Measurements from ENCODE around the gene OR2M5. TPM values are rescaled to one million over a fixed set of nuclear protein-coding genes. Genes with fewer than 3 reads are reported as not detected.

The OR2M5 gene
- total RNA-seq = not detected

- DNase-seq (ENCODE audit: low spot score) = no peak
- ATAC-seq = no peak
These were observed at the start of gene OR2M5 for GRCh38 chr1:248144513-248145198. Gene OR2M5 (plus strand): TSS chr1:248145148. CDS start chr1:248145148, 0 bp downstream.

- no peak for ATAC-seq
- no peak for DNase-seq (ENCODE audit: low spot score)
These were observed 46.4 kb upstream of the OR2M5 start for GRCh38 chr1:248098529-248098928.

- ATAC-seq (no peak), DNase-seq (ENCODE audit: low spot score) (no peak)
These were observed 42.1 kb upstream of the OR2M5 start for GRCh38 chr1:248102847-248103246.

GRCh38 chr1:248111157-248111556, 33.8 kb upstream of the OR2M5 start:
- ATAC-seq (no peak), DNase-seq (ENCODE audit: low spot score) (no peak)

- DNase-seq (ENCODE audit: low spot score) (no peak), ATAC-seq (no peak)
These were observed 30.1 kb upstream of the OR2M5 start for GRCh38 chr1:248114890-248115289.

GRCh38 chr1:248127653-248128052, 17.3 kb upstream of the OR2M5 start:
- DNase-seq (ENCODE audit: low spot score) (no peak), ATAC-seq (no peak)

- no peak for DNase-seq (ENCODE audit: low spot score)
- ATAC-seq = no peak
These were observed 8.1 kb upstream of the OR2M5 start for GRCh38 chr1:248136811-248137210.

- ATAC-seq = no peak
- DNase-seq (ENCODE audit: low spot score) = no peak
These were observed 4.1 kb upstream of the OR2M5 start for GRCh38 chr1:248140846-248141245.

- DNase-seq (ENCODE audit: low spot score) (no peak), ATAC-seq (no peak)
These were observed 1.6 kb upstream of the OR2M5 start for GRCh38 chr1:248143311-248143710.

GRCh38 chr1:248152056-248152827, 7.3 kb downstream of the OR2M5 start:
- DNase-seq (ENCODE audit: low spot score) (no peak), ATAC-seq (no peak)

- ATAC-seq (no peak), DNase-seq (ENCODE audit: low spot score) (no peak)
These were observed 11.0 kb downstream of the OR2M5 start for GRCh38 chr1:248155927-248156326.

GRCh38 chr1:248158758-248159157, 13.8 kb downstream of the OR2M5 start:
- ATAC-seq = no peak
- DNase-seq (ENCODE audit: low spot score) = no peak

GRCh38 chr1:248164031-248164430, 19.1 kb downstream of the OR2M5 start:
- no peak for DNase-seq (ENCODE audit: low spot score)
- no peak for ATAC-seq

- no peak for ATAC-seq
These were observed 20.2 kb downstream of the OR2M5 start for GRCh38 chr1:248165186-248165585.

GRCh38 chr1:248174521-248174920, 29.6 kb downstream of the OR2M5 start, which contains the start of gene OR2M2:
Gene OR2M2 (plus strand): TSS chr1:248174821. CDS start chr1:248179986, 5,165 bp downstream.
- ATAC-seq (no peak), DNase-seq (ENCODE audit: low spot score) (no peak)

More at GRCh38 chr1:248165186-248165585, 20.2 kb downstream of the OR2M5 start:
- no peak for DNase-seq (ENCODE audit: low spot score)

GRCh38 chr1:248183996-248184395, 39.0 kb downstream of the OR2M5 start:
- ATAC-seq = no peak
- DNase-seq (ENCODE audit: low spot score) = no peak

GRCh38 chr1:248187363-248187762, 42.4 kb downstream of the OR2M5 start:
- no peak for ATAC-seq
- DNase-seq (ENCODE audit: low spot score) = no peak

GRCh38 chr1:248189026-248189425, 44.1 kb downstream of the OR2M5 start:
- ATAC-seq (no peak), DNase-seq (ENCODE audit: low spot score) (no peak)

GRCh38 chr1:248194117-248194516, 49.2 kb downstream of the OR2M5 start:
- DNase-seq (ENCODE audit: low spot score) (no peak), ATAC-seq (no peak)

Measured in left lobe of liver (tissue), 2 donors.